HG02571 (cell line): Measurements from ENCODE around the gene TEDDM1.
"Not testable (repeated sequence)": the region's sequence is repeated elsewhere in the genome, so short reads cannot be mapped to it uniquely, and the experiment has no call there.

Source experiments
- ATAC-seq: cut with Tn5 transposase; IDR thresholded peaks from one replicate; pipeline ENCODE4 v1.9.1; 2021; ENCODE audit warnings: mild to moderate bottlenecking, moderate library complexity; ENCODE audit not compliant: unreplicated experiment

Gene TEDDM1

DNA sequence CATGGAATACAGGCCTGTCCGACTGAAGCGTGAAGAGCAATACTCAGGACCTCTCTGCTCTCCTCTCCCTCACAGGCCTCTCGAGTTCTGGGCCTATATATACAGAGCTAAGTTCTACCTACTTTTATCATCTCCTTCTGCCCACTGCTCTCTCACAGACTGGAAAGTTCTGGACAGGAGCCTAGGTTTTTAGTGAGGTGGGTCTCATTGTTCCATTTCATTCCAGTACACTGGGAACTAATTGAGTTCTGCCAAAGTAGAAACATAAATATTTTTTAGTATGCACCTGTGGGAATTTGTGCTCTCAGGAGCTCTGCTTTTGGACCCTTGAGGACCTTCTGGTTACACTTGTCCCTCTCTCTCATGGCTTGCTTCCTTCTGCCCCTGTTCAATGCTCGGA, at the start of gene TEDDM1:
Gene TEDDM1 (minus strand): TSS at position 101 of the 400 bp plus-strand sequence. CDS start 182 bp downstream, outside the sequence.
- no peak for ATAC-seq

DNA sequence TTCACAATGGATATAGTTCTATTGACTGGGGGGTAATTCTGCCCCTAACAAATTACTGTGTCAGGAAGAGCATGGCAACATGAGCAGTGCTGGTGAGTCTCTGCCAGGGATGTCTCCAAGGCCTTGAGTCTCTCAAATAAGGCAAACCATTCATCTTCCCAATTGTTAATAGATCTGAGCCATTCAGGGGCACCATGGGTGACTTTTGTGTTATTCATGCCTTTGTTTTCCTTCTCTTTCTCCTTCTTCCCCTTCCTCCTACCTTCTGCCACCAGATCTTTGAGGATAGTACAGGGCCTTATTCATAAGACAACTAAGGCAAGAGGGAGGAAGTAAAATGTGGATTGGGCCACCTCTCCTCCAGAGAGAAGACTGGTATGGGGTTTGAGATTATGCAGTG, 49.6 kb upstream of the TEDDM1 start, which contains the start of gene RGSL1:
Gene RGSL1 (plus strand): TSS at position 60 of the 400 bp plus-strand sequence. CDS start 20 bp downstream, at position 80.
- ATAC-seq, result no peak

GRCh38 chr1:182447660-182448059, 47.2 kb upstream of the TEDDM1 start:
- ATAC-seq, result no peak

DNA sequence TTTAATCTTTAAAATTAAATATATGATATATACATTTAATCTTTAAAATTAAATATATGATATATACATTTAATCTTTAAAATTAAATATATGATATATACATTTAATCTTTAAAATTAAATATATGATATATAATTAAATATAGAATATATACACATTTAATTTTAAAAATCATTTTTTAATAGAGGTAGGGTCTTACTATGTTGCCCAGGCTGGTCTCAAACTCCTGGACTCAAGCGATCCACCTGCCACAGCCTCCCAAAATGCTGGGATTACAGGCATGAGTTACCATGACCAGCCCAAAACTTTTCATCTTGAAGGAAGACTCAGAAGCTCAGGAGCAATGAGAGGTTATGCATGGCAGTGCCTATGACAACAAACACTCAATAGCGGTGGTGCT, 46.7 kb upstream of the TEDDM1 start:
- not testable (repeated sequence) for ATAC-seq

DNA sequence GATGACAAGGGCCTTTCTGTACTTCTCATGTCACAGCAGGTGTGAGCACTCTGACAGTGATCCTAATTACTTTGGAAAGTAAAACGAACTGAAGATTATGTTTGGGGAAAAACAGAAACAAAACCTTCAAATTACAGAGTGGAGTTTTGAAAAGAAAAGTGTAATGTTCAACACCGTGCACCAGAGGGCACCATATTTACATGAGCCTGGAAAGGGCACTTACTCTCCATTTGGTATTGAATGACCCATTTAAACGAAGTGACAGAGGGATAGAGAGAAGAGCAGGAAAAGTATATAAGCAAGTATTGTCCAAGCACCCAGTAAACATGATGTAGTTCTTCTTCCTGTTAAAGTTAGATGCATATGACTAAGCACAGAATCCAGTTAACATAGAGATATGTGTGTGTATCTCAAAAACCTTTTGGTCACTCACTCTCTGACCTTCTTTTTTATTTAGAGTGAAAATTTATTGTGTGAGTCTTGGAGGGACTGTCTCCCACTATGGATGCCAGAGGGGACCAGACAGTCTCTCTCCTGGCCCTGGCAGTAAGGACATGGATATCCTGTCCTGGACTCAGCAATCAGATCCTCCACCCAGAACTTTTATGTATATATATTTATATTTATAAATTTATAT, 45.7 kb upstream of the TEDDM1 start:
- ATAC-seq, result no peak

- no peak for ATAC-seq
Observed at GRCh38 chr1:182444497-182444896, 44.0 kb upstream of the TEDDM1 start.

DNA sequence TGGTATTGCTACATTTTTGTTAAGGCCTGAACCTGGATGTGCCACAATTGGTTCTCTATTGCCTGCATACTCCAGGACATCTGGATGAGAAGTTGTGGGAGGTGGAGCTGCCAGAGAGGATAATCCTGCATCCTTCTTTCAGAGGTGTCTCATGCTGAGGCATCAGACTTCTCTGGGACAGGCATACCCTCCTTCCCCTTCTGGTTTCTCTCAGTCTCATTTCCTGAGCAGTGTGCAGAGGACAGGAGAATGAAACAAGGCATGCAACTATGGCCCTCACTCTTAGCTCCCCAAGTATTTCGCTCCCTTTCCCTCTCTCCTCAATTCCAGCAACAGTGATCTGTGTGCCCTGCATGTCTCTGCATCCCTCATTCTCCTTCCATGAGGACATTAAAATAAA, 41.9 kb upstream of the TEDDM1 start:
- no peak for ATAC-seq

- ATAC-seq, result no peak
Observed at GRCh38 chr1:182441719-182442118, 41.3 kb upstream of the TEDDM1 start.

DNA sequence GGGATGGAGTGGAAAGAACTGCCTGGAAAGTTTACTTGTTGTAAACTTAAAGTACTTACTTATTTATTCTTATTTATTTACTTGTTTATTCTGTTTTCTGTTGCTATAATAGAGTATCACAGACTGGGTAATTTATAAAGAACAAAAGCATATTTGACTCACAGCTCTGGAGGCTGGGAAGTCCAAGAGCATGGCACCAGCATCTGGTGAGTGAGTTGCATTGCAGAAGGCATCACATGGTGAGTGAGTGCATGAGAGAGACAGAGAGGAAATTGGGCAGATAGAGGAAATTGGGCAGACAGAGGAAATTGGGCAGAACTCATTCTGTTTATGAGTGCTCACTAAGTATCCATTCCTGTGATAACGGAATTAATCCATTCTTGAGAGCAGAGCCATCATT, 37.9 kb upstream of the TEDDM1 start:
- no peak for ATAC-seq

DNA sequence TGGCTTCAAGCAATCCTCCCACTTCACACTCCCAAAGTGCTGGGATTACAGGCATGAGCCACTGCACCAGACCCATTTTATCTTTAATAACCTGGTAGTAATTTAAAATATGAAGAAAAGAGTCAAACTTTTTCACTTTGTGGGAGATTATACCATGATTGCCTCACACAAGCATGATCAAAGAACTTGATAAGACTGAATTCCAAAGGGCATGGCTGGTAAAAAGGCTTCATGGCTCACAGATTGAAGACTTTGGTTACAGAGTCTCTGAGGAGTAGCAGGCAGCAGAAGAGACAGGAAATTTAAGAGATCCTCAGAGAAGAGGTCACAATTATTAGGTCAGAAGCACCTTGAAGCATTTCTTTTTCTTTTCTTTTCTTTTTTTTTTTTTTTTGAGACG, 33.1 kb upstream of the TEDDM1 start:
- no peak for ATAC-seq

- no peak for ATAC-seq
Observed at GRCh38 chr1:182431278-182431677, 30.8 kb upstream of the TEDDM1 start.

- ATAC-seq, result no peak
Observed at GRCh38 chr1:182430263-182431068, 30.0 kb upstream of the TEDDM1 start.

DNA sequence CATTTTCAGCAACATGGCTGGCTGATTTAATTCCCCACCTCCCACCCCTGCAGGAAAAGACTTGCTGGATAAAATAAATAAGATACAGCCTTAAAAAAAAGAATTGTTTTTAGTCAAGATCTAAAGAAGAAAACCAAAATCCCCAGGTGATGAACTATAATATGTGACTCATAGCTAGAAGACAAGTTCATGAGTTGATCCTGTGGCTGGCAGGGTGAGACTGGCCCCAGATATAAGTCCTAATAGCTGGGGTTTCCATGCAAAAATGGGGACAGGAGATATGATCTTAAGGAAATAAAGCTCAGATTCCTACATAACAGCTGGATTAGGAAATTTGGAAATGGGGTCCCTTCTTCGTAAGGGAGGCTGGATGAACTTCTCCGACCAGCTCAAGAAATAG, 27.6 kb upstream of the TEDDM1 start:
- no peak for ATAC-seq

DNA sequence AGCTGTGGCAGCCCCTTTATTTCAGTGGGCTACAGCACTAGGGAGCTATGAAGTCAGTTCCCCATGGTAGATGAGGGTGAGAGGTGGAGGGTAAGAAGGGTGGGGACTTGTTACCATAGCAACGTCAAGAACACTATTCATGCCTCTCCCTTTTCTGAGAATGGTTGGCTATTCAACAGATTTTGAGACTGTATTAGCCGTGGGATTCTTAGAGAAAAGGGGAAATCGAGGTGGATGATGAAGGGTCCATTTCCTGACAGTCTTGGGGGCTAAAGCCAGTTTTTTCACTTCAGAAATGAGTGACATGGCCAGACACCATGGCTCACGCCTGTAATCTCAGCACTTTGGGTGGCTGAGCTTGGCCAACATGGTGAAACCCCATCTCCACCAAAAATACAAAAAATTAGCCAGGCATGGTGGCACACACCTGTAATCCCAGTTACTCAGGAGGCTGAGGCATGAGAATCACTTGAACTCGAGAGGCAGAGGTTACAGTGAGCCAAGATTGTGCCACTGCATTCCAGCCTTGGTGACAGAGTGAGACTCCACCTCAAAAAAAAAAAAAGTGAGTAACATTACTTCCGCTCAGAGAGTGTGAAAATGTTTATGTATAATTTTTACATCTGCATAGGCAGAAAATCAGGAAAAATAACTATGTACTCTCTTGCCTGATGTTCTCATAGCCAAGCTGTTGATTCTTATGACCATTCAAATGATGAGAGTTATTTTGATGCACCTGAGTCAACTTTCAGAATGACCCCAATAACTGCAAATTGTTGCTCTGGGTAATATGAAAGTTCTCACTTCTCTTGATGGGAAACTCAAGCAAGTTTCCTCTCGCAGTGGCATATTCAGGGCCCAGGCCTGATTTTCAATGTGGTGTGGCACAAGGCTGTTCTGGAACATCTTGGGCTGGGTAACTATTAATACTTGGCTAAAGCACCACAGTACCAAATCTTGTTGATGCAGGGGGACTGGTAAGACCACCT, 26.3 kb upstream of the TEDDM1 start:
- ATAC-seq, result peak; percentile 61

- ATAC-seq, result no peak
Observed at GRCh38 chr1:182415789-182416188, 15.3 kb upstream of the TEDDM1 start.

GRCh38 chr1:182413969-182414368, 13.5 kb upstream of the TEDDM1 start:
- ATAC-seq, result no peak

DNA sequence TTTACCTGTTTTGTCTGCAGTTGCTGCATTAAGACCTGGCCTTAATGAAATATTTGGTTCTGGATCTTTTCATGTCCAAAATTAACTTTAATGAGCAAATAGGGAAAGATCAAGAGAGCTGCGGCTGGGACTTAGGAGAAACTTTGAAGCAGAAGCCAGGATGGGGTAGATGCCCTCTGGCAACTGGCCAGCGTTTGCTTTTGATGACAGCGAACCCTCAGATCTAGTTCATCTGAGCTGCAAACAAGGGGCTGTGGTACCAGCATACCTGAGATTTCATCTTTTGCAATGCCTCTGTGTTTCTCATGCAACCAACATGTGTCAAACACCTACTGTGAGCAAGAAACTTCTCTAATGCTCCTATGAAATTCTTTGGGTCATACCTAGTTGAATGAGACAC, 13.0 kb upstream of the TEDDM1 start:
- ATAC-seq, result no peak

DNA sequence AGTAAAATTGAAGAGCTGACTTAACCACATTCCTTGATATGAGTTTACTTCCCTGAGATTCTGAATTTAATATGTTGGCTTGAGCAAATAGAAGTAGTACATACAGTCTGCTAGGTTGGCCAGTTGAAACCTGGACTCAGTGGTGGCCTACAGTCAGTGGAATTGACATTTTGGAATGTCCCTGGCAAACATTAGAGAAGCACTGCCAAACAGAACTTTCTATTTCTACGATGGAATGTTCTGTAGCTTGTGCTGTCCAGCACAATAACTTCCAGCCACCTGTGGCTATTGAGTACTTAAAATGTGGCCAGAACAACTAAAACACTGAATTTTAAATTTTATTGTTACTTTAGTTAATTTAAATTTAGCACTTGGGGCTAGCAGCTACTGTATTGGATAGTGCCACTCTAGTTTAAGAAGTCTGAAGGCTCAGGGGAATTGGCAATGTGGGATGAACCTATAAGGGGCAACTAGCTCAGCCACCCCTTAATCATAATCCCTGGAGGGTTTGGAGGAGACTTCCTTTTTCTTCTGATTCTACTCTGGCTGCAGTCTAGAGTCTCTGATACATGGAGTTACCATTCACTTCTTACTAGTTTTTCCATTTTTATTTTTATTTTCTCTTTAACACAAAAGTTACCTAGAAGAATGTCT, 10.3 kb upstream of the TEDDM1 start:
- ATAC-seq, result no peak

GRCh38 chr1:182410138-182410537, 9.7 kb upstream of the TEDDM1 start:
- ATAC-seq, result no peak

- ATAC-seq, result no peak
Observed at GRCh38 chr1:182408435-182409075, 8.1 kb upstream of the TEDDM1 start.
